Ovary (tissue), 3 donors: ENCODE data around the gene TMCO4.

Source experiments
- CTCF ChIP-seq, 3 donors: fragments of 450-650 bp in 2 of 3; fragments of 200-600 bp in 1 of 3; IDR thresholded peaks; one replicate each; pipeline versions ENCODE4 v1.5.1 to v1.8.0; 2016 to 2022; ENCODE audit warnings: antibody characterized with exemption in 3 of 3, mild to moderate bottlenecking in 1 of 3
- EP300 ChIP-seq: sonication (generic); formaldehyde crosslinking; IDR thresholded peaks from one replicate; pipeline ENCODE4 v1.6.1; 2017; ENCODE audit warnings: antibody characterized with exemption
- POLR2A ChIP-seq: fragments of 450-650 bp; IDR thresholded peaks from one replicate; pipeline ENCODE4 v1.6.1; 2017; ENCODE audit warnings: antibody characterized with exemption, mild to moderate bottlenecking, moderate library complexity
- donor health status: DM: no; HTN: no; CAD: no.

GRCh38 chr1:19744886-19745285, 54.8 kb downstream of the TMCO4 start:
- no peak for TF ChIP-seq CTCF (IDR thresholded peaks at IDR 0.05)
- no peak for TF ChIP-seq POLR2A
- no peak for TF ChIP-seq EP300
